ENCODE measurements around the gene GUCY2C.
"Not testable (repeated sequence)": the region's sequence is repeated elsewhere in the genome, so short reads cannot be mapped to it uniquely, and the experiment has no call there.

Gene GUCY2C

GRCh38 chr12:14696265-14696741 lies at the start of gene GUCY2C:
TSS of gene GUCY2C (minus strand) at chr12:14696599. CDS start at chr12:14696448, 151 bp downstream.
- no peak for DNase-seq

- no peak for DNase-seq
Measured at GRCh38 chr12:14743061-14743460, 46.7 kb upstream of the GUCY2C start.

- no peak for DNase-seq
Measured at GRCh38 chr12:14741942-14742341, 45.5 kb upstream of the GUCY2C start.

GRCh38 chr12:14741153-14741552 lies 44.8 kb upstream of the GUCY2C start:
- DNase-seq: no peak

GRCh38 chr12:14736441-14736840 lies 40.0 kb upstream of the GUCY2C start:
- DNase-seq: not testable (repeated sequence)

- DNase-seq: no peak
Measured at GRCh38 chr12:14731821-14732220, 35.4 kb upstream of the GUCY2C start.

GRCh38 chr12:14729586-14729985 lies 33.2 kb upstream of the GUCY2C start:
- no peak for DNase-seq

- no peak for DNase-seq
Measured at GRCh38 chr12:14723763-14724162, 27.4 kb upstream of the GUCY2C start.

- no peak for DNase-seq
Measured at GRCh38 chr12:14716848-14717444, 20.5 kb upstream of the GUCY2C start.

GRCh38 chr12:14714437-14714836 lies 18.0 kb upstream of the GUCY2C start:
- DNase-seq: no peak

- no peak for DNase-seq
Measured at GRCh38 chr12:14710632-14711320, 14.4 kb upstream of the GUCY2C start.

- no peak for DNase-seq
Measured at GRCh38 chr12:14701809-14702568, 5.6 kb upstream of the GUCY2C start.

GRCh38 chr12:14700935-14701334 lies 4.5 kb upstream of the GUCY2C start:
- no peak for DNase-seq

- DNase-seq: no peak
Measured at GRCh38 chr12:14699923-14700322, 3.5 kb upstream of the GUCY2C start.

GRCh38 chr12:14698555-14698954 lies 2.2 kb upstream of the GUCY2C start:
- DNase-seq: no peak

- no peak for DNase-seq
Measured at GRCh38 chr12:14695715-14696141, 671 bp downstream of the GUCY2C start.

- no peak for DNase-seq
Measured at GRCh38 chr12:14694970-14695369, 1.4 kb downstream of the GUCY2C start.

- DNase-seq: no peak
Measured at GRCh38 chr12:14694145-14694714, 2.2 kb downstream of the GUCY2C start.

- DNase-seq: no peak
Measured at GRCh38 chr12:14693116-14693515, 3.3 kb downstream of the GUCY2C start.

GRCh38 chr12:14691560-14691959 lies 4.8 kb downstream of the GUCY2C start:
- DNase-seq: peak; percentile 22

- DNase-seq: no peak
Measured at GRCh38 chr12:14689996-14690395, 6.4 kb downstream of the GUCY2C start.

GRCh38 chr12:14689144-14689543 lies 7.3 kb downstream of the GUCY2C start:
- no peak for DNase-seq

- DNase-seq: not testable (repeated sequence)
Measured at GRCh38 chr12:14682231-14682630, 14.2 kb downstream of the GUCY2C start.
